Measurements from ENCODE around the gene EXD2.
"Not testable (repeated sequence)": the region's sequence is repeated elsewhere in the genome, so short reads cannot be mapped to it uniquely, and the experiment has no call there.

EXD2 gene

DNA sequence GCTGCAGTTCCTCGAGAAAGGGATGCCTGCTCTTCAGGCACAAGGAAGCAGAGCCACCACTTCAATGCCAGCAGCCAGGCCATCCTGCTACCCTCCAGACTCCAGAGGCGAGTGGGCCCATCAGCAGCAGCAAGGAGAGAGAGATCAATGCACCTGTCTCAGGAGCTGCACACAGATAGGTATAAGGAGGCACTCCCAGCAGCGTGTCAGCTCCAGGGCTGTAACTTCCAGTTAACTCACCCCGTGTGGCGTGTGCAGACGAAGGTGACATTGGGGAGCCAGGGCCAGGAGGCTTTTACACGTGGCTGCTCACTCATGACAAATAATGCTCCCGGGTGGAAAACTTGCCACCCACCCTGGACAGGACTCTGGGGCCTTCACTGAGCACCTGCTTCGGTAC lies 92.9 kb downstream of the EXD2 start:
- DNase-seq = no peak

- no peak for DNase-seq
Observed at GRCh38 chr14:69285661-69286255, 94.5 kb downstream of the EXD2 start.

DNA sequence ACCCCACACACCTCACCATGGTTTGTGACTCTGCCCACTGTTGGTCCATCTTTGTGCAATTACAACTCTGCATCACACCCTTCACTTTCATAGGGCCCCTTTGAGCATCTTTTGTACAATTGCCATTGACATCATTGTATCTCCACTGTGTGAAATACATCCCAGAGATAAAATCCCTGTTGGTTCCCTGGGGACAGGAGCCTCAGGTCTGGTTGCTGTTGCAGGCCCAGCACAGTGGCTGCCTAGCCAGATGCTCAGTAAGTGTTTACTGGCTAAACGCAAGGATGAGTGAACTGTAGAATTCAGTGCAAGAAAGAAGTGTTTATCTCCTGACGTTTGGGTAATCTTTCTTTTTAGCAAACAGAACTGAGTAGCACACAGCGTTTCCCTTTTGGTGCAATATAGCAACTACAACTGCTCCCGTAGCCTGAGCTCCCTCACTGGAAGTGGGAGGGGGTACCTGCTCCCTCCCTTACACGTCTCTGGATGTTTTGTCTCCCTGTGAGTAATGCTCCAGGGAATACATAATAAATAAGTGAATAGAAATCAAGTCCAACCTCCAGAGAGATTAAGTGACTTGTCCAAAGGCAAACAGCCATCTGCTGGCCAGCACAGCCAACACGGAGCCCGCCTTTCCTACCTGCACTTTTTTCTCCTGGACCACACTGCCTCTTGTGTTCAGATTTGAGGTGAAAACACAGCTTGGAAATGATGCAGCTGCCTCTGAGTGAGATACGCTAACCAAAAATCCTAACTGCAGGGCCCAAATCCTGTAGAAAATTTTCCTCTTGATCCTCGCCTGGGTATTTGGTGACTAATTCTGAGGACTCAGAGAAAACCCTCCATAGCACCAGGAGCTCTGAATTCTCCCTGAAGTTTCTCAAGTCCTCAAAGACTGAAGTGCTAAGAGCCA lies 96.1 kb downstream of the EXD2 start:
- no peak for DNase-seq

- DNase-seq = no peak
Observed at GRCh38 chr14:69288011-69288771, 96.9 kb downstream of the EXD2 start.

- no peak for DNase-seq
Observed at GRCh38 chr14:69288956-69289705, 97.8 kb downstream of the EXD2 start.

DNA sequence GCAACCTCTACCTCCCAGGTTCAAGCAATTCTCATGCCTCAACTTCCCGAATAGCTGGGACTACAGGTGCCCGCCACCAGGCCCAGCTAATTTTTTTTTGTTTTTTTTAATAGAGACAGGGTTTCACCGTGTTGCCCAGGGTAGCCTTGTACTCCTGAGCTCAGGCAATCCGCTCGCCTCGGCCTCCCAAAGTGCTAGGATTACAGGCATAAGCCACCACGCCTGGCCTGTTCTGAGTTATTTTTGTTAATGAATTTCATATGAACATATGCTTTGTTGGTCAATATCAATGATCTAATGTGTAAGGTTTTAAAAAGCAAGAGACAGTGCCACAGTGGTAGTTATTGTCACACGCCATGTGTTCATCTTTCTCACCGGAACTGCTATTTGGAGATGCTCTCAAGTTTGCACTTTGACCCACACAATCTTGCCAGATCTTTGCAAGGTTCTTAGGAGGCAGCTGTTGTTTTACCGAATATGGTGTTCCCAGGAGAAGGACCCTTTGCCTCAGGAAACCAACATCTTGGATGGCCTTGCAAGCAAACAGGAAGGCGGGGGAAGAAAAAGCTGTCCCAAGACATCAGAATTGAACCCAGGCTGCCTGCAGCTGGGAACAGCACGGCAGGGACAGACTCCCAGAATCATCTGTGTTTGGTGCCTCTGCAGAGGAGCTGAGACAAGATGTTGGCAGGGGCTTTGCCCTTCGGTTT lies 98.7 kb downstream of the EXD2 start:
- no peak for DNase-seq

GRCh38 chr14:69290881-69291280 lies 99.6 kb downstream of the EXD2 start:
- DNase-seq = not testable (repeated sequence)

GRCh38 chr14:69291396-69291795 lies 100.1 kb downstream of the EXD2 start:
- DNase-seq = no peak

GRCh38 chr14:69291891-69292561 lies 100.7 kb downstream of the EXD2 start:
- DNase-seq = no peak

All from central memory CD4-positive, alpha-beta T cell (primary cell).